Loucy (cell line): ENCODE data around the gene TEX9.

Experiments
- EZH2phosphoT487 ChIP-seq: fragments of 200-600 bp; IDR thresholded peaks from 2 replicates; pipeline ENCODE4 v1.6.1; 2018; ENCODE audit warnings: antibody characterized with exemption, mild to moderate bottlenecking, moderate library complexity, borderline replicate concordance
- TF ChIP-seq, protein P1 (sequence below): fragments of 200-600 bp; sonication (generic); conservative IDR thresholded peaks from 2 replicates; pipeline ENCODE4 v1.5.1; 2014; ENCODE audit warnings: mild to moderate bottlenecking, antibody characterized with exemption, low read length

DNA sequence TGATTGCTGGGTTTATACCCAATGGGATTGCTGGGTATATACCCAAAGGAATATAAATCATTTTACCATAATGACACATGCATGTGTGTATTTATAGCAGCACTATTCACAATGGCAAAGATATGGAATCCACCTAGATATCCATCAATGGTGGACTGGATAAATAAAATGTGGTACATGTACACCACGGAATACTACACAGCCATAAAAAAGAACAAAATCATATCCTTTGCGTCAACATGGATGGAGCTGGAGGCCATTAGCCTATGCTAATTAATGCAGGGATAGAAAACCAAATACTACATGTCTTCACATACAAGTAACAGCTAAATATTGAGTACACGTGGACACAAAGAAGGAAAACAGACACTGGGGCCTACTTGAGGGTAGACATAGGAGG lies 77.1 kb downstream of the TEX9 start:
- TF ChIP-seq, protein P1, sequence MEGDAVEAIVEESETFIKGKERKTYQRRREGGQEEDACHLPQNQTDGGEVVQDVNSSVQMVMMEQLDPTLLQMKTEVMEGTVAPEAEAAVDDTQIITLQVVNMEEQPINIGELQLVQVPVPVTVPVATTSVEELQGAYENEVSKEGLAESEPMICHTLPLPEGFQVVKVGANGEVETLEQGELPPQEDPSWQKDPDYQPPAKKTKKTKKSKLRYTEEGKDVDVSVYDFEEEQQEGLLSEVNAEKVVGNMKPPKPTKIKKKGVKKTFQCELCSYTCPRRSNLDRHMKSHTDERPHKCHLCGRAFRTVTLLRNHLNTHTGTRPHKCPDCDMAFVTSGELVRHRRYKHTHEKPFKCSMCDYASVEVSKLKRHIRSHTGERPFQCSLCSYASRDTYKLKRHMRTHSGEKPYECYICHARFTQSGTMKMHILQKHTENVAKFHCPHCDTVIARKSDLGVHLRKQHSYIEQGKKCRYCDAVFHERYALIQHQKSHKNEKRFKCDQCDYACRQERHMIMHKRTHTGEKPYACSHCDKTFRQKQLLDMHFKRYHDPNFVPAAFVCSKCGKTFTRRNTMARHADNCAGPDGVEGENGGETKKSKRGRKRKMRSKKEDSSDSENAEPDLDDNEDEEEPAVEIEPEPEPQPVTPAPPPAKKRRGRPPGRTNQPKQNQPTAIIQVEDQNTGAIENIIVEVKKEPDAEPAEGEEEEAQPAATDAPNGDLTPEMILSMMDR, result no peak
- no peak for TF ChIP-seq EZH2phosphoT487
